ENCODE results near the gene PTGES3.

DNA sequence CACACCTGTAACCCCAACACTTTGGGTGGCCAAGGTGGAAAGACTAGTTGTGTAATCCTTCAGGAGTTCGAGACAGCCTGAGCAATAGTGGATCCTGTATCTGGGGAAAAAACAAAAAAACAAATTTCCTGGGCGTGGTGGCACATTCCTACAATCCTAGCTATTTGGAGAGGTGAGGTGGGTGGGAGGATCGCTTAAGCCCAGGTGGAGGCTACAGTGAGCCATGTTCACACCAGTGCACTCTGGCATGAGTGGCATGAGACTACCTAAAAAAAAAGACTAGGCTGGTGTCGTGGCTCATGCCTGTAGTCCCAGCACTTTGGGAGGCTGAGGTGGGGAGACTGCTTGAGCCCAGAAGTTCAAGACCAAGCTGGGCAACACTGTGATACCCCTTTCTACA lies 17.2 kb downstream of the PTGES3 start:
- TF ChIP-seq, protein P1, sequence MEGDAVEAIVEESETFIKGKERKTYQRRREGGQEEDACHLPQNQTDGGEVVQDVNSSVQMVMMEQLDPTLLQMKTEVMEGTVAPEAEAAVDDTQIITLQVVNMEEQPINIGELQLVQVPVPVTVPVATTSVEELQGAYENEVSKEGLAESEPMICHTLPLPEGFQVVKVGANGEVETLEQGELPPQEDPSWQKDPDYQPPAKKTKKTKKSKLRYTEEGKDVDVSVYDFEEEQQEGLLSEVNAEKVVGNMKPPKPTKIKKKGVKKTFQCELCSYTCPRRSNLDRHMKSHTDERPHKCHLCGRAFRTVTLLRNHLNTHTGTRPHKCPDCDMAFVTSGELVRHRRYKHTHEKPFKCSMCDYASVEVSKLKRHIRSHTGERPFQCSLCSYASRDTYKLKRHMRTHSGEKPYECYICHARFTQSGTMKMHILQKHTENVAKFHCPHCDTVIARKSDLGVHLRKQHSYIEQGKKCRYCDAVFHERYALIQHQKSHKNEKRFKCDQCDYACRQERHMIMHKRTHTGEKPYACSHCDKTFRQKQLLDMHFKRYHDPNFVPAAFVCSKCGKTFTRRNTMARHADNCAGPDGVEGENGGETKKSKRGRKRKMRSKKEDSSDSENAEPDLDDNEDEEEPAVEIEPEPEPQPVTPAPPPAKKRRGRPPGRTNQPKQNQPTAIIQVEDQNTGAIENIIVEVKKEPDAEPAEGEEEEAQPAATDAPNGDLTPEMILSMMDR (IDR thresholded peaks at IDR 0.05) = no peak
- TF ChIP-seq POLR2A (IDR thresholded peaks at IDR 0.05) = no peak

Measured in body of pancreas (tissue), 4 donors.